Activated effector memory CD4-positive, alpha-beta T cell treated with anti-CD3 and anti-CD28 coated beads, Interleukin-2, amount 50 U/mL, for 16 hours (primary cell): ENCODE data around the gene HTR3A.

Experiments
- DNase-seq: peaks from one replicate; pipeline ENCODE4 v3.0.0-alpha.2; 2020

The HTR3A gene

DNA sequence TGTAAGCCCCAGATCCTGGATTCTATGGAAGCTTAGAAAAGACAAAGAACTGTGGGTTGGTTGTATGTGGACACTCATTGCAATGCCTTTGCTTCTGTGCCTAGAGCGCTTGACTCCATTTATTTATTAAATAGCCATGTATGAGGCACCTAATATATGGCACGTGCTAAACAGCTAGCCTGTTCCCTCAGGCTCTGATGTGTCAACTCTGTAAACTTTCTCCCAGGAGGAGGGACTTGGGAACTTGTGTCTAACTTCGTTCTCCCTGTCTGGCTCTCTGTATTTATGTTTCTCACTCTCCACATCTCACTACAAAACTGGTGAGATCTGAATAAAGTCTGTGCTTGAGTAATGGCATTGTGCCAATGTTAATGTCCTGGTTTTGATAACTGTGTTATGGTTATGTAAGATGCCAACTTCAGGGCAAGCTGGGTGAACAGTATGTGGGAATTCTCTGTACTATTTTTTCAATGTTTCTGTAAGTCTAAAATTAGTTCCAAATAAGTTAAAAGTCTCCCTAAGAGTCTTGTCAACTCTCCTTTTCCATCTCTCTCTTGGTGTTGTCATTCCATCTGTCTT, 50.5 kb downstream of the HTR3A start:
- DNase-seq, result no peak

DNA sequence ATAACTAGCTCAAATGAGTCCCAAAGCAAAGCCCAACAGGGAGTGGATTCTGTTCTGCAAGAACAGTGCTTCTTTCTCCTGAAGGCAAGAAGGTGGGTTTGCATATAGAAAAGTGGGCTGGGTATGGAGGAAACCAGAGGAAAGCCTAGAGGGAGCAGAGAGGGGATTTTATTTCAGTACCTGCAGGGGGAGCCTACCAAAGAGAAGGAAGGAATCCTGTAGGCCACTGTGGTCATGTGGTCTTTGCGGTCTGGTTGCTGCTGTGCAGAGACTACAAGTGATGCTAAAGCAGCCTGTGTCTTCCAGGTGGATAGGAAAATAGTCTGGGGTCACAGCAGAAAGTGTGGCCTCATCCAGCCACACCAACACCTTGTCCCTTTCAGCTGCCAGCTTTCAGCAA, 51.4 kb downstream of the HTR3A start:
- DNase-seq, result peak; percentile 61

DNA sequence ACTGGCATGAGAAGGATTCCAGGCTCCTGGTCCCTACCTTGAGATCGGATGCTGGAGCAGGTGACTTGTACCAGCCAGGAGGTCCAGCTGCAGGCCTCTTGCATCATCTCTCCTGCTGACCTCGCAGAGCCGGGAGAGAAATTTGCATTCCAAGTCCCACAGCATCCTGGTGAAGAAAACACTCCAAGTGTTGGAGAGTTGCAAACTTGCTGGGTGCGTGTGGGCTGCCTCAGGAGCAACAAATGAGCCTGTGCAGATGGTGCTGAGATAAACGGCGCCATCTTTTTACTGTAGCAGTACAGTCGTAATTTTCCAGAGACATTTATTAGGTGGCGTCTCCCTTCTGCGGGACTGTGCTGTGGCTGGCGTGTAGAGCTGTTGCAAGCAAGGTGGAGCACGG, 52.5 kb downstream of the HTR3A start:
- no peak for DNase-seq

DNA sequence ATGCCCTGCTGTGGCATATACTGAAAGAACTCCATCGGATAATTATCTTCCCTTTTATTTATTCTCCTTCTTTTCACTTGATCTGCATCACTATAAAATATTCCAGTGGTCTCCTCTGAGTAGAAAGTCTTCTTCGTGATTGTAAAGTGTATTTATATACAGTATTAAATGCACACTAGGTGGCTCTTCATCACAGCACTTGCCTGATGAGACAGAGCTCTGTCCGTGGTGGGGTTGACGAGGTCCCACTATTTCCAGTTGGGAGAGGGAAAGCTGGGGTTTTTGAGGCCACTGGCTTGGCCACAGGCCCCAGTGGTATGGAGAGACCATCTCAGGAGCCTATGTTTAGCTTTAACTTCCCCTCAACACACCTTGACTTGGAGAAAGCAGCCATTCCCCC, 53.0 kb downstream of the HTR3A start:
- DNase-seq, result no peak

DNA sequence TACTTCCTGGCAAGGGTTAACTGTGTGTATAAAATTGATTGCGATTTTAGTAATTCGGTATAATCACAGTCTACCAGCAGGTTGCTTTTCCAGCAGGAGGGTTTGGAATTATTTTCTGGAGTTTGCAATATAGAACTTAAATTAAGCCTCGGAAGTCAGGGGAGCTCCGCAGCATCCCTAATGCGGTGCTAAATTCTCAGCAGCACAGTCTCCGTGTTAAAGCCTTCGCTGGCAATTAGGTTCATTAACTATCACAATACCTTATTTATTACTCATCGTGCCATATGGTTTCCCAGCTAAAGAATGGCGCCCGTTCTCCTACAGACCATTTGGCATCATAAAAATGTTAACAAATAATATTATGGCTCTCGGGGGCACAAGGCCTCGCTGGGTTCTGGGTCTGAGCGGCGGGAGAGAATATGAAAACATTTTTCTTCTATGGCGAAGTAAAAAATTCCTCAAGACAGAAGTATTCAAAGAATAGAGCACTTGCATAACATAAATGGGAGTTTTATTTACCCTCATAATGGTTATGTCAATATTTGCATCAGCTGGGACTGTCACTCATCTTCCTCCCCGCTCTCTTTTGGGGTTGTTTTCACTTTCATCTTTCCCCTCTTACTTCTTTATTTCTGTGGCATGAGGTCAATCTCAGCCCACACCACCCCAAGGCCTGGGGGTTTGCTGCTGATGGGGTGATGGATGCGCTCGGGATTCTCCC, 56.5 kb downstream of the HTR3A start:
- DNase-seq, result no peak

DNA sequence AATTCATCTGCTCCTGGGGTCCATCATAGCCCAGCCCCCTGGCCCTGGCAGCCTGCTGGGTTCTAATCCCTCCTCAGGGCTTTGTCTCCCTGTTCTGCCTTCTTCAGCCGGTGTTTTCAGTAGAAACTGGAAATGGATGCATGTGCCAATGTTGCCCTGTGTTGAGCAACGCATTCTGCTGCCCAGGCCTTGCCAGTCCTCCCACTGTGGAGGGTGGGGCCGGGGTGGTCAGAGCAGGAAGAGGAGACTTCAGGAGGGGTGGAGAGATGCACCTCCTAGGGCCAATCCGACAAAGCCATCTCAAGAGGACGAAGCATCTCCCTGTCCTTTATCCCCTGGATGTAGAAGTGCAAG, 57.0 kb downstream of the HTR3A start:
- no peak for DNase-seq

DNA sequence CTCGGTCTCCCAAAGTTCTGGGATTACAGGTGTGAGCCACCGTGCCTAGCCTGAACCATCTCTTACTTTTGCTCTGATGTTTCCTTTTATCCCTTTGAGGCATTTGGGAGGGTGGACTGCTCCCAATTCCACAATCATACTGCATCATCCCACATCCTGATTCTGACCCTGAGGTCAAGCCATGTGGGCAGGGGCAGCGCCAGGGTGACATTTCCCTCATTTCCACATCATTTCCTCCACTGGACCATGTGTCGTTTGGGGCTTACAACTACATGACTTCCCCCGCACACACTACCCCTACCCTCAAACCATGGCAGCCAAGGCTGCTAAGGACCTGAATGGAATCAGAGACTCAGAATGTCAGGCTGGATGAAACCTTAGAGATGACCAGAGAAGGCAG, 58.2 kb downstream of the HTR3A start:
- no peak for DNase-seq

DNA sequence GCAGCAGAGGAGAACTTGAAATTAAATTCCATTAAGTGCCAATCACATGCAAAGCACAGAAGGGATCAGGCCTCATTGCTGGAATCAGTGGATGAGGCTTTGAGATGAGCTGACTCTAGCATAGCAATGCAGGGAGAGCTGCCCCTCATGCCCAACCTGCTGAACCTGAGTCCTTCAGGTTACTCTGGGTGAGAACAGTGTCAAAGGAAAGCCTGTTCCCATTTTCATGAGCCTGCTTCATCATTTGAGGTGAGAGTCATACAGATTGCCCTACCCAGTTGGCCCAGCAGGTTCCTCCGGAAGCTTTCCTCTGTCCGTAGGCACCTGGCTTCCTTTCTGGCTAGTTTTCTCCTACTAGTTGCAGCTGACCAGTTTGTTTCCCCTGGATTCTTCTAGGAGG, 58.7 kb downstream of the HTR3A start:
- no peak for DNase-seq

DNA sequence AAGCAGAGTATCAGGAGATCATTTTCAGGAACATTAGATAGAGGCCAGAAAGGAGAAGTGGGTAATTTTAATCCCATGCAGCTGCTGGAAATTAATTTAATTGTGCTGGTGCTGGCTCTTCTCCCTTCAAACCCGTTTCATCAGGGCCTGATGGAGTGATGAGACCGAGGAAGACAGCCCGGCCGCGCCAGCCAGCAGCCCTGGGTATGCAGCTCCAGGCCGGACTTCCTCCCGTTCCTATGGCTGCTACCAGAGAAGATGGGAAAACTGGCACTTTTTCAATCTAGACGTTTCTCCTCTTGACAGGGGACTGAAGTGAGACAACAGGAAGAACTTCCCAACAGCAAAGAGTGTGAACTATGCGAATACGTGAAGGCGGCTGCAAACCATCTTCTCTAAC, 60.0 kb downstream of the HTR3A start:
- DNase-seq, result no peak

DNA sequence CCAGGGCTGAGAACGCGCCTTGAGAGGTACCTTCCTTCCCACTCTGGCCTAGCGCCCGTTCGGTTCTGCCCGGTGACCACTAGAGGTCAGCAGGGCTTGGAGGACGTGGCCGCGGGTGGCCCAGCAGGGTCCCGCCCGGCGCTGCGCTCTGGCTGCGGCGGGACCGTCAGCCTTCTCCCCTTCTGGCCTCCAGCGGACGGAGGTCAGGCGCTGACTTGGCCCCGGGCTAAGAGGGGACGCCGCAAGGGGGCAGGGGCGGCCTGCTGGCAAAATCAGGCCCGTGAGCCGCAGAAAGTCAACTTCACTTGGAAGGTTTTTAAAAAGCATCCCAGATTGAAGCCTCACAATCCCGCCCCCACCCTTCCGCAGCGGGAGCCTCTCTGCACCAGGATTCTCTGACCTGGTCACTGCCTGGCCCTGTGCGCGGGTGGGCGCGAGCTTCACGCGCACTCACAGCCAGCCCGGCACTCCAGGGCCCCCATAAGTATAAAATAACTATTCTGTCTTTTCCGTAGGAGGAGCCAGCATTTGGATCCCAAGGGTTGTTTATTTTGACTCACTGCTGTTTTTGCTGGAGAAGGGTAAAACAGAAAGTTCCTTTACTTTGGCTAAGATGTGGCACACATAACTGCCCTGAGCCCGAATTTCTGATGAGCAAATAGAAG, 61.4 kb downstream of the HTR3A start:
- DNase-seq, result peak; percentile 83

DNA sequence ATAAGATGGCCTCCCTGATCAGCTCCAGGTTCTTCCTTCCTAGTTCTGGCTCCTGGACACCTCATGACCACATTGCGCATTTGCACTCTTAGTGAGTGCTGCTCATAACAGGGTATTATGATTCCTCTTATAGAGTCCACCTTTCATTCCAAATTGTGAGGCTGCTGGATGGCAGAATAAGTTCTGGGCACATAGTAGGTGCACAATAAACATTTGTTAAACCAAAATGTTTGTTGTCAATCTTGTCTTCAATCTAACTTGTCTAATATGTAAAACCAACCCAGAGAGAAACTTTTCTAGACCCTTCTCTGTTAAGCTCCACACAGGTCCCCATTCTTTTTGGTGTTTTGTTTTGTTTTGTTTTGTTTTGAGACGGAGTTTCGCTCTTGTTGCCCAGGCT, 62.0 kb downstream of the HTR3A start:
- DNase-seq, result no peak

DNA sequence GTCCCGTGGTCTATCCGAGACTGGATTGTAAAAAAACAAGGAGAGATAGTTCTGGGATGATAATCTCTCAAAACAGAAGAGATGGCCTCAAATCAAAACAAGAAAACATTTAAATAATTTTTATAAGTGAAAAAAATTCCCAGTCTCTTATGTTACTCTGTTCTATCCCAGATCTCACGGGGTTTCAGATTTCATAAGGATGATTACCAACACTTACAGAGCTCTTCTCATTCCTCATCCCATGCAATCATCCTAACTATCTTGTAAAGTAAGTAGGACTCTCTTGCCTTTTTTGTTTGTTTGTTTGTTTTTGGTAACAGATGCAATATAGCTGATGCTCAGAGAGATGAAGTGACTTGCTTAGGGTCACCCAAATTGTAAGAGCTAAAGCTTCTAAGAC, 64.6 kb downstream of the HTR3A start:
- no peak for DNase-seq
